GM12891 (cell line): Measurements from ENCODE around the gene ZMYM3.

ENCODE experiments used
- PAX5 ChIP-seq: IDR thresholded peaks from 2 replicates; pipeline ENCODE4 v1.6.1; 2011; ENCODE audit warnings: low read length, moderate library complexity, mild to moderate bottlenecking; ENCODE audit not compliant: insufficient read depth, severe bottlenecking
- POLR2A ChIP-seq: IDR thresholded peaks from 2 replicates; pipeline ENCODE4 v1.6.1; 2011; ENCODE audit warnings: low read depth, low read length, control low read depth
- POLR2AphosphoS5 ChIP-seq: IDR thresholded peaks from 2 replicates; pipeline ENCODE4 v1.6.1; 2011; ENCODE audit warnings: low read depth, low read length, control low read depth
- SPI1 ChIP-seq: IDR thresholded peaks from 2 replicates; pipeline ENCODE4 v1.6.1; 2011; ENCODE audit warnings: low read depth, low read length, control low read depth
- TAF1 ChIP-seq: IDR thresholded peaks from 2 replicates; pipeline ENCODE4 v1.6.1; 2011; ENCODE audit warnings: low read depth, low read length, control low read depth

- no peak for TF ChIP-seq POLR2AphosphoS5
- no peak for TF ChIP-seq POLR2A
- no peak for TF ChIP-seq SPI1
- TF ChIP-seq PAX5, result no peak
- TF ChIP-seq TAF1, result no peak
Observed at GRCh38 chrX:71191248-71191647, 62.7 kb downstream of the ZMYM3 start.
